ENCODE data around the gene ERICH6. TPM values are rescaled to one million over a fixed set of nuclear protein-coding genes. Genes with fewer than 3 reads are reported as not detected.

ERICH6 gene
- not detected for total RNA-seq

- peak in 2 of 5 experiments; percentile 8 to 60 for TF ChIP-seq CTCF (IDR thresholded peaks at IDR 0.05)
- peak; percentile 58 for TF ChIP-seq POLR2A (IDR thresholded peaks at IDR 0.05)
- TF ChIP-seq POLR2AphosphoS5 (IDR thresholded peaks at IDR 0.05), result peak; percentile 21 to 58 (median 58)
- no peak for TF ChIP-seq EP300 (IDR thresholded peaks at IDR 0.05; ENCODE audit: low read depth)
- in situ Hi-C loops (cut with MboI; ENCODE audit: low pct_ligation_motif_present in 1 of 4, low pct_unique_long_range_greater_than_20kb in 1 of 4, low sequenced_read_pairs in 3 of 4), result loop anchor here in 2 of 4 donors (25.0 kb wide), 2 partner anchors 158 to 167 kb away; partner anchors contain the start of genes EIF2A (in 1 of the 2) and SERP1 (in 1 of the 2)
Observed at GRCh38 chr3:150703756-150704344, at the start of gene ERICH6. TSS of gene ERICH6 (minus strand) at chr3:150703920. CDS start at chr3:150703898, 22 bp downstream.

GRCh38 chr3:150751781-150752263, 48.1 kb upstream of the ERICH6 start:
- H3K4me3 ChIP-seq, result no peak overlapping the region
- no peaks in the 10 kb centered on the region for H3K27me3 ChIP-seq
- WGBS, 2 donors (ENCODE audit: low coverage in 1 of 2), result 44% methylated on average over 2 of the region's 2 CpGs; no CpG with 5 or more reads in 1 of the 2 donors
- H3K4me1 ChIP-seq, result peaks cover 50 to 97% (median 69%) of the 10 kb centered on the region in 4 donors
- in situ Hi-C loops (cut with MboI; ENCODE audit: low pct_ligation_motif_present in 1 of 4, low pct_unique_long_range_greater_than_20kb in 1 of 4, low sequenced_read_pairs in 3 of 4), result loop anchor here in 1 of 4 donors (25.0 kb wide), 1 partner anchor 535 kb away; the partner anchor contains the start of gene P2RY14
- peak overlapping the region; percentile 75 to 87 (median 80) for H3K27ac ChIP-seq
- H3K36me3 ChIP-seq, result no peaks in the 10 kb centered on the region
- TF ChIP-seq POLR2A (IDR thresholded peaks at IDR 0.05) (peak; percentile 30), POLR2AphosphoS5 (IDR thresholded peaks at IDR 0.05) (peak in 2 of 3 donors; percentile 49 to 57), EP300 (IDR thresholded peaks at IDR 0.05; ENCODE audit: low read depth) (no peak)
- peak; percentile 60 for DNase-seq
- intact Hi-C loops (cut with DNase I; ENCODE audit: low total_unique reads), result no loop called here
- H3K9me3 ChIP-seq, result no peaks in the 10 kb centered on the region

More at GRCh38 chr3:150703756-150704344, at the start of gene ERICH6:
- peak within 1 kb of the TSS; percentile 33 to 87 (median 64) for H3K4me3 ChIP-seq
- WGBS, 2 donors (ENCODE audit: low coverage in 1 of 2), result 0% methylated on average over 7 to 35 of the region's 35 CpGs
- H3K9me3 ChIP-seq, result no peaks in the 10 kb centered on the region
- intact Hi-C loops (cut with DNase I; ENCODE audit: low total_unique reads), result no loop called here
- no peaks in the 10 kb centered on the region for H3K27me3 ChIP-seq
- H3K27ac ChIP-seq, result peak within 1 kb of the TSS; percentile 82 to 91 (median 86)
- H3K4me1 ChIP-seq, result peaks cover 0 to 12% (median 7%) of the 10 kb centered on the region in 4 donors
- DNase-seq, result peak; percentile 93
- no peaks in the 10 kb centered on the region for H3K36me3 ChIP-seq

GRCh38 chr3:150749255-150749654, 45.5 kb upstream of the ERICH6 start:
- WGBS, 2 donors (ENCODE audit: low coverage in 1 of 2), result 53 to 70% methylated on average over 1 to 6 of the region's 6 CpGs
- H3K4me3 ChIP-seq, result no peak overlapping the region
- no peaks in the 10 kb centered on the region for H3K27me3 ChIP-seq
- intact Hi-C loops (cut with DNase I; ENCODE audit: low total_unique reads), result no loop called here
- DNase-seq, result no peak
- no peaks in the 10 kb centered on the region for H3K9me3 ChIP-seq
- H3K4me1 ChIP-seq, result peaks cover 53 to 95% (median 74%) of the 10 kb centered on the region in 4 donors
- TF ChIP-seq POLR2A (IDR thresholded peaks at IDR 0.05) (no peak), CTCF (IDR thresholded peaks at IDR 0.05) (no peak), POLR2AphosphoS5 (IDR thresholded peaks at IDR 0.05) (no peak), EP300 (IDR thresholded peaks at IDR 0.05; ENCODE audit: low read depth) (no peak)
- H3K36me3 ChIP-seq, result no peaks in the 10 kb centered on the region
- in situ Hi-C loops (cut with MboI; ENCODE audit: low pct_ligation_motif_present in 1 of 4, low pct_unique_long_range_greater_than_20kb in 1 of 4, low sequenced_read_pairs in 3 of 4), result no loop called here
- H3K27ac ChIP-seq, result peak overlapping the region in 1 of 4 donors; percentile 15

- WGBS, 2 donors (ENCODE audit: low coverage in 1 of 2), result 42% methylated on average over 1 of the region's 1 CpG
- Histone ChIP-seq H3K27ac (no peak overlapping the region), H3K27me3 (no peaks in the 10 kb centered on the region), H3K36me3 (no peaks in the 10 kb centered on the region), H3K4me1 (peaks cover 53 to 96% (median 77%) of the 10 kb centered on the region in 4 donors), H3K4me3 (no peak overlapping the region), H3K9me3 (no peaks in the 10 kb centered on the region)
- DNase-seq, result no peak
- intact Hi-C loops (cut with DNase I; ENCODE audit: low total_unique reads), result no loop called here
- TF ChIP-seq CTCF (IDR thresholded peaks at IDR 0.05) (no peak), EP300 (IDR thresholded peaks at IDR 0.05; ENCODE audit: low read depth) (no peak), POLR2AphosphoS5 (IDR thresholded peaks at IDR 0.05) (no peak), POLR2A (IDR thresholded peaks at IDR 0.05) (no peak)
- in situ Hi-C loops (cut with MboI; ENCODE audit: low pct_ligation_motif_present in 1 of 4, low pct_unique_long_range_greater_than_20kb in 1 of 4, low sequenced_read_pairs in 3 of 4), result no loop called here
Observed at GRCh38 chr3:150748684-150749047, 44.9 kb upstream of the ERICH6 start.
